ENCODE data around the gene IL15RA.

The IL15RA gene

DNA sequence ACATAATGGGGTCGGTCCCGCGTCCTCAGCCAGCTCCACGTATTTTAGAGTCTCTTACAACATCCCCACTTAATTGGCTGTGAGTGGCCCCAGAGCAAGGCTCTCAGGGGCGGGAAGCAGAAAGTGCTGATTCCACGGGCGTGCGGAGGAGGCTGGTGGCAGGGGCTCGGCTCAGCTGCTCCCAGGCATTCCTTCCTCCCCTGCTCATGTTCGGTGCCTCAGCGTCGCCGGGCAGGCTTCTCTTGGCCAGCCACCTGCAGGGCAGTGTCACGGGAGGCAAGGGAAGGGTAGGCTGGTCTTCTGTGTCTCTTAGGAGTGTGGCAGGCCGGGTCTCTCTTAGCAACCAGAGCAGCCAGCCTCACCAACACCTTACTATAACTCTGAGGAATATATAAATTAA, 33.8 kb downstream of the IL15RA start:
- no peak overlapping the region for H2BK5ac ChIP-seq (ENCODE audit: low read depth, low read length, poor library complexity)
- no peak overlapping the region for H3K4me3 ChIP-seq (ENCODE audit: low read depth, low read length)
- no peak overlapping the region for H3K9ac ChIP-seq (ENCODE audit: low read length)
- DNase-seq, result no peak
- no peaks in the 10 kb centered on the region for H3K36me3 ChIP-seq (ENCODE audit: control insufficient read depth in 1 of 2, insufficient read depth in 2 of 2, low read length in 2 of 2)
- peaks cover 5% of the 10 kb centered on the region for H3K79me1 ChIP-seq (ENCODE audit: low read length)
- H3K18ac ChIP-seq (ENCODE audit: low read length), result no peak overlapping the region
- H3K79me2 ChIP-seq (ENCODE audit: control insufficient read depth, insufficient read depth, low read length, poor library complexity), result no peaks in the 10 kb centered on the region
- no peak overlapping the region for H4K91ac ChIP-seq (ENCODE audit: low read depth, low read length)
- no peak overlapping the region for H2BK12ac ChIP-seq (ENCODE audit: low read length)
- H3K9me3 ChIP-seq (ENCODE audit: insufficient read depth, low read depth, low read length), result peaks cover 3% of the 10 kb centered on the region
- H2AFZ ChIP-seq (ENCODE audit: insufficient read depth, low read length, poor library complexity), result no peak overlapping the region
- no peak overlapping the region for H4K12ac ChIP-seq (ENCODE audit: low read depth, low read length)
- H4K8ac ChIP-seq (ENCODE audit: low read depth, low read length), result no peak overlapping the region
- H2BK120ac ChIP-seq (ENCODE audit: insufficient read depth, low read length, poor library complexity), result no peak overlapping the region
- H3K23ac ChIP-seq (ENCODE audit: low read length), result no peak overlapping the region
- peaks cover 10 to 12% of the 10 kb centered on the region in 2 experiments for H3K4me1 ChIP-seq (ENCODE audit: control insufficient read depth in 1 of 2, insufficient read depth in 2 of 2, low read length in 2 of 2)
- H3K4ac ChIP-seq (ENCODE audit: low read depth, low read length), result no peak overlapping the region
- H2AK5ac ChIP-seq (ENCODE audit: low read length), result no peak overlapping the region
- no peak overlapping the region for H3K27ac ChIP-seq (ENCODE audit: low read depth, low read length)
- H3K4me2 ChIP-seq (ENCODE audit: low read length), result no peak overlapping the region
- H3K27me3 ChIP-seq (ENCODE audit: insufficient read depth, low read length), result no peaks in the 10 kb centered on the region
- H3K14ac ChIP-seq (ENCODE audit: low read length), result no peak overlapping the region
- no CpG with 5 or more reads among the region's 15 CpGs for WGBS (ENCODE audit: extremely low coverage, insufficient coverage, insufficient read length)

DNA sequence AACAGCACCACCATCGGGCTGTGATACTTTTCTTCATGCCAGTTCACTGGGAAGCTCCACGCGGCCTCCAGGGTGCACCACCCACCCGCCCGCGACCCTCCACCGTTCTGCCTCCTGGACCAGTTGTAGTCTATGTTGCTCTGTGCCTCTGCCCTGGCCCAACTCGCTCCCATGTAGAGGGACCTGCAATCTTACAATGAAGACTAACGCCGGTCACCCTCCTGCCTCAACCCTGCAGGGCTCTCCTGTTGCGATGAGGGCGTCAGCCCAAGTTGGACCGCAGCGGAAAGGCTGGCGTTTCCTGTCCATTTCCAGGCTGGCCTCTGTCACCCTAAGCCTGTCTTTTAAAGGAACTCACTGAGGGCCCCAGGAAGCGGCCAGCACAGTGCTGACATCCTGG, 34.9 kb downstream of the IL15RA start:
- Histone ChIP-seq H3K27me3 (ENCODE audit: insufficient read depth, low read length) (no peaks in the 10 kb centered on the region), H3K9me3 (ENCODE audit: insufficient read depth, low read depth, low read length) (peaks cover 3% of the 10 kb centered on the region), H3K9ac (ENCODE audit: low read length) (no peak overlapping the region), H2BK5ac (ENCODE audit: low read depth, low read length, poor library complexity) (no peak overlapping the region), H3K4me3 (ENCODE audit: low read depth, low read length) (no peak overlapping the region), H2AFZ (ENCODE audit: insufficient read depth, low read length, poor library complexity) (no peak overlapping the region), H3K27ac (ENCODE audit: low read depth, low read length) (no peak overlapping the region), H2AK5ac (ENCODE audit: low read length) (no peak overlapping the region), H4K8ac (ENCODE audit: low read depth, low read length) (no peak overlapping the region), H2BK12ac (ENCODE audit: low read length) (no peak overlapping the region), H4K12ac (ENCODE audit: low read depth, low read length) (no peak overlapping the region), H4K91ac (ENCODE audit: low read depth, low read length) (no peak overlapping the region), H3K4ac (ENCODE audit: low read depth, low read length) (no peak overlapping the region), H2BK120ac (ENCODE audit: insufficient read depth, low read length, poor library complexity) (no peak overlapping the region), H3K23ac (ENCODE audit: low read length) (no peak overlapping the region), H3K4me1 (ENCODE audit: control insufficient read depth in 1 of 2, insufficient read depth in 2 of 2, low read length in 2 of 2) (peaks cover 10 to 12% of the 10 kb centered on the region in 2 experiments), H3K36me3 (ENCODE audit: control insufficient read depth in 1 of 2, insufficient read depth in 2 of 2, low read length in 2 of 2) (peaks cover 9 to 11% of the 10 kb centered on the region in 2 experiments), H3K14ac (ENCODE audit: low read length) (no peak overlapping the region), H3K79me1 (ENCODE audit: low read length) (peaks cover 5% of the 10 kb centered on the region), H3K4me2 (ENCODE audit: low read length) (no peak overlapping the region), H3K18ac (ENCODE audit: low read length) (no peak overlapping the region), H3K79me2 (ENCODE audit: control insufficient read depth, insufficient read depth, low read length, poor library complexity) (no peaks in the 10 kb centered on the region)
- no peak for DNase-seq
- WGBS (ENCODE audit: extremely low coverage, insufficient coverage, insufficient read length), result no CpG with 5 or more reads among the region's 16 CpGs

DNA sequence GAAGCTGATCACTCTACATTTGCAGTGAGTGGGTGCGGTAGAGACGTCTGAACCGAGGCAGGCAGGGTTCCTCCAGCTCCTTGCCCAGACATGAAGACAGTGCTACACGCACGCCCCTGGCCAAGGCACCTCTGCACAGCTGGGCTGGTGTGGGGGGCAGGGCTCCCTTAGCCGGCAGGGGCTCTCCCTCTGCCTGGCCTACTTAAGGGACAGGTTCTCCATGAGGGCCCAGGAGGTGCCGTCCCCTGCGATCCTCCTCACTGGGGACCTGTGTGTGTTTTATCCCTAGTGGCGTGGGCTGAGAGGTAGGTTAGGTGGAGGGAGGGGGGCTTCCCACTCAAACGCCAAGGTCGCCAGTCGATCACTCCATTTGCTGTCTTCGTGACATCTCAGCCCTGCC, 35.3 kb downstream of the IL15RA start:
- H2BK12ac ChIP-seq (ENCODE audit: low read length), result no peak overlapping the region
- no peak overlapping the region for H3K14ac ChIP-seq (ENCODE audit: low read length)
- no peak overlapping the region for H3K23ac ChIP-seq (ENCODE audit: low read length)
- H3K9me3 ChIP-seq (ENCODE audit: insufficient read depth, low read depth, low read length), result peaks cover 3% of the 10 kb centered on the region
- no peak overlapping the region for H2AK5ac ChIP-seq (ENCODE audit: low read length)
- WGBS (ENCODE audit: extremely low coverage, insufficient coverage, insufficient read length), result no CpG with 5 or more reads among the region's 13 CpGs
- H2BK120ac ChIP-seq (ENCODE audit: insufficient read depth, low read length, poor library complexity), result no peak overlapping the region
- no peak overlapping the region for H2AFZ ChIP-seq (ENCODE audit: insufficient read depth, low read length, poor library complexity)
- no peak overlapping the region for H4K91ac ChIP-seq (ENCODE audit: low read depth, low read length)
- H4K12ac ChIP-seq (ENCODE audit: low read depth, low read length), result no peak overlapping the region
- no peak for DNase-seq
- no peak overlapping the region for H3K18ac ChIP-seq (ENCODE audit: low read length)
- no peak overlapping the region for H3K4me2 ChIP-seq (ENCODE audit: low read length)
- H3K79me2 ChIP-seq (ENCODE audit: control insufficient read depth, insufficient read depth, low read length, poor library complexity), result no peaks in the 10 kb centered on the region
- no peak overlapping the region for H3K9ac ChIP-seq (ENCODE audit: low read length)
- H3K4me3 ChIP-seq (ENCODE audit: low read depth, low read length), result no peak overlapping the region
- H2BK5ac ChIP-seq (ENCODE audit: low read depth, low read length, poor library complexity), result no peak overlapping the region
- no peak overlapping the region for H3K4ac ChIP-seq (ENCODE audit: low read depth, low read length)
- H4K8ac ChIP-seq (ENCODE audit: low read depth, low read length), result no peak overlapping the region
- H3K79me1 ChIP-seq (ENCODE audit: low read length), result peaks cover 5% of the 10 kb centered on the region
- no peaks in the 10 kb centered on the region for H3K27me3 ChIP-seq (ENCODE audit: insufficient read depth, low read length)
- H3K4me1 ChIP-seq (ENCODE audit: control insufficient read depth in 1 of 2, insufficient read depth in 2 of 2, low read length in 2 of 2), result peaks cover 10 to 12% of the 10 kb centered on the region in 2 experiments
- peaks cover 13 to 14% of the 10 kb centered on the region in 2 experiments for H3K36me3 ChIP-seq (ENCODE audit: control insufficient read depth in 1 of 2, insufficient read depth in 2 of 2, low read length in 2 of 2)
- H3K27ac ChIP-seq (ENCODE audit: low read depth, low read length), result no peak overlapping the region

DNA sequence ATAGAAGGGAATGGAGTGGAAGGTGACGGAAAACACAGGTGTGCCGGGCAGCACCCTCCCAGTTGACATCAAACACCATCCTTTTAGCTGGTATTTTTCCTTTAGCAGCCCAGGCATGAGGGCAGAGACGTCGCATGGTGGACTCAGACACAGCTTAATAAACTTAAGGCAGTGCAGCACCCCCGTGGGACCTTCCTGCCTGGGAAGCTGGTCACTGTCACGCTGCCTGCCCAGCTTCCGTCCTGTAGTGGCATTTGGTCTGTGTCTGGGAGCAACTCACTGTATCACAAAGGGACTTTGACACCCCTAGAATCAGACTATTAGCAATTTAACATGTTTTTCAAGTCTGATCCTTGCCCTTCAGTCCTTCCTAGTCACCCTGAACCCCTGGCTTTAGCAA, 35.8 kb downstream of the IL15RA start:
- H3K4ac ChIP-seq (ENCODE audit: low read depth, low read length), result no peak overlapping the region
- no peak overlapping the region for H3K4me3 ChIP-seq (ENCODE audit: low read depth, low read length)
- no peak overlapping the region for H3K27ac ChIP-seq (ENCODE audit: low read depth, low read length)
- no peak overlapping the region for H2AK5ac ChIP-seq (ENCODE audit: low read length)
- H3K14ac ChIP-seq (ENCODE audit: low read length), result no peak overlapping the region
- no peak overlapping the region for H2AFZ ChIP-seq (ENCODE audit: insufficient read depth, low read length, poor library complexity)
- no peak overlapping the region for H3K18ac ChIP-seq (ENCODE audit: low read length)
- peaks cover 5% of the 10 kb centered on the region for H3K79me1 ChIP-seq (ENCODE audit: low read length)
- no peak overlapping the region for H2BK12ac ChIP-seq (ENCODE audit: low read length)
- H3K27me3 ChIP-seq (ENCODE audit: insufficient read depth, low read length), result no peaks in the 10 kb centered on the region
- H3K23ac ChIP-seq (ENCODE audit: low read length), result no peak overlapping the region
- H2BK120ac ChIP-seq (ENCODE audit: insufficient read depth, low read length, poor library complexity), result no peak overlapping the region
- H3K9me3 ChIP-seq (ENCODE audit: insufficient read depth, low read depth, low read length), result peaks cover 3% of the 10 kb centered on the region
- H3K9ac ChIP-seq (ENCODE audit: low read length), result no peak overlapping the region
- peaks cover 10 to 12% of the 10 kb centered on the region in 2 experiments for H3K4me1 ChIP-seq (ENCODE audit: control insufficient read depth in 1 of 2, insufficient read depth in 2 of 2, low read length in 2 of 2)
- H4K8ac ChIP-seq (ENCODE audit: low read depth, low read length), result no peak overlapping the region
- no peak overlapping the region for H3K4me2 ChIP-seq (ENCODE audit: low read length)
- no CpG with 5 or more reads among the region's 7 CpGs for WGBS (ENCODE audit: extremely low coverage, insufficient coverage, insufficient read length)
- no peak overlapping the region for H4K91ac ChIP-seq (ENCODE audit: low read depth, low read length)
- no peak overlapping the region for H2BK5ac ChIP-seq (ENCODE audit: low read depth, low read length, poor library complexity)
- H3K36me3 ChIP-seq (ENCODE audit: control insufficient read depth in 1 of 2, insufficient read depth in 2 of 2, low read length in 2 of 2), result peaks cover 17 to 19% of the 10 kb centered on the region in 2 experiments
- H4K12ac ChIP-seq (ENCODE audit: low read depth, low read length), result no peak overlapping the region
- no peaks in the 10 kb centered on the region for H3K79me2 ChIP-seq (ENCODE audit: control insufficient read depth, insufficient read depth, low read length, poor library complexity)
- no peak for DNase-seq

Data from trophoblast cell (in vitro differentiated cells and primary cell).